ENCODE measurements around the gene STOML2.
"Not testable (repeated sequence)": the region's sequence is repeated elsewhere in the genome, so short reads cannot be mapped to it uniquely, and the experiment has no call there.

The STOML2 gene

GRCh38 chr9:35102769-35103659 is at the start of gene STOML2:
TSS of gene STOML2 (minus strand) at chr9:35103131. CDS start at chr9:35103094, 37 bp downstream.
- peak; percentile 96 to 97 for DNase-seq

- not testable (repeated sequence) for DNase-seq
Observed at GRCh38 chr9:35147941-35148563, 45.1 kb upstream of the STOML2 start.

GRCh38 chr9:35142037-35142436 is 39.1 kb upstream of the STOML2 start:
- DNase-seq: no peak

GRCh38 chr9:35140093-35140492 is 37.2 kb upstream of the STOML2 start:
- no peak for DNase-seq

- no peak for DNase-seq
Observed at GRCh38 chr9:35136866-35137265, 33.9 kb upstream of the STOML2 start.

GRCh38 chr9:35135988-35136387 is 33.1 kb upstream of the STOML2 start:
- DNase-seq: no peak

GRCh38 chr9:35134920-35135319 is 32.0 kb upstream of the STOML2 start:
- no peak for DNase-seq

- peak; percentile 81 to 96 for DNase-seq
Observed at GRCh38 chr9:35116898-35117551, 14.1 kb upstream of the STOML2 start.

GRCh38 chr9:35116539-35116897 is 13.6 kb upstream of the STOML2 start:
- DNase-seq: no peak

- peak; percentile 90 to 93 for DNase-seq
Observed at GRCh38 chr9:35115680-35116538, 13.0 kb upstream of the STOML2 start, which contains the start of gene ATOSB. TSS of gene ATOSB (minus strand) at chr9:35115862. CDS start at chr9:35108274, 7,588 bp downstream.

- peak in 1 of 2 experiments; percentile 26 for DNase-seq
Observed at GRCh38 chr9:35114840-35115628, 12.1 kb upstream of the STOML2 start.

- DNase-seq: peak; percentile 47 to 70
Observed at GRCh38 chr9:35114113-35114839, 11.3 kb upstream of the STOML2 start.

GRCh38 chr9:35112257-35113020 is 9.5 kb upstream of the STOML2 start:
- DNase-seq: no peak

- peak; percentile 94 to 98 for DNase-seq
Observed at GRCh38 chr9:35111001-35111933, 8.3 kb upstream of the STOML2 start.

GRCh38 chr9:35110327-35110761 is 7.4 kb upstream of the STOML2 start:
- no peak for DNase-seq

- DNase-seq: no peak
Observed at GRCh38 chr9:35108946-35109575, 6.1 kb upstream of the STOML2 start.

GRCh38 chr9:35108461-35108860 is 5.5 kb upstream of the STOML2 start:
- DNase-seq: no peak

All from NCI-H526 (cell line).